Endothelial cell of umbilical vein (primary cell): Measurements from ENCODE around the gene GRAMD1A. TPM values are rescaled to one million over a fixed set of nuclear protein-coding genes. Genes with fewer than 3 reads are reported as not detected.

Experiments
- BruUV-seq: library from RNA; stranded (reverse); fragments of 400-500 nt; replicated peaks from 2 replicates; lab custom pipeline; 2021; lab: Mats Ljungman, UMichigan
- CTCF ChIA-PET: fragments of 300-600, 350-600 bp; sonication (Branson Sonifier 250); formaldehyde crosslinking; loops from one replicate; lab custom pipeline; 2021; ENCODE audit warnings: antibody characterized with exemption, inconsistent platforms; lab: Charles Lee
- POLR2A ChIA-PET: fragments of 300-600, 350-600 bp; sonication (Branson Sonifier 250); formaldehyde crosslinking; loops from one replicate; lab custom pipeline; 2021; ENCODE audit warnings: antibody characterized with exemption, inconsistent platforms; lab: Charles Lee
- DNase-seq: peaks from one replicate; pipeline ENCODE4 v3.0.0-alpha.2; 2011; ENCODE audit warnings: low read depth, low spot score
- FAIRE-seq: peaks from 2 replicates; lab custom pipeline; 2011; peaks lifted over from hg19 to GRCh38; lab: Jason Lieb, UNC
- H2AFZ ChIP-seq: 2 replicates; pipeline ENCODE4 v1.6.0; 2012; ENCODE audit warnings: low read depth, low read length, control low read depth, inconsistent platforms
- H3K27ac ChIP-seq: 2 replicates; pipeline ENCODE4 v1.5.1; 2011; ENCODE audit warnings: low read depth, mild to moderate bottlenecking, control low read depth, low read length, moderate library complexity; ENCODE audit not compliant: insufficient read depth
- H3K27me3 ChIP-seq, 2 experiments: 2 replicates each; pipeline versions ENCODE4 v1.6.0 to v1.6.1; 2011; ENCODE audit warnings: low read length in 2 of 2, mixed read lengths in 1 of 2; ENCODE audit not compliant: control insufficient read depth in 2 of 2, insufficient read depth in 2 of 2
- H3K36me3 ChIP-seq, 2 experiments: 2 replicates in 1 of 2; 3 replicates in 1 of 2; pipeline ENCODE4 v1.5.1; 2011; ENCODE audit warnings: low read length in 2 of 2, mild to moderate bottlenecking in 1 of 2, moderate library complexity in 1 of 2; ENCODE audit not compliant: control insufficient read depth in 2 of 2, insufficient read depth in 2 of 2; ENCODE audit errors: extremely low read depth in 1 of 2
- H3K4me1 ChIP-seq: 3 replicates; pipeline ENCODE4 v1.5.1; 2011; ENCODE audit warnings: mild to moderate bottlenecking, low read length; ENCODE audit not compliant: control insufficient read depth, insufficient read depth; ENCODE audit errors: extremely low read depth
- H3K4me2 ChIP-seq: 2 replicates; pipeline ENCODE4 v1.6.1; 2011; ENCODE audit warnings: low read length, control low read depth, mixed read lengths; ENCODE audit not compliant: insufficient read depth
- H3K4me3 ChIP-seq, 3 experiments: fragments of 200-600 bp in 1 of 3; sonication (generic), shearing (Covaris generic) in 1 of 3; replicated peaks in 1 of 3; 2 replicates each; pipeline ENCODE4 v1.5.1; 2011 to 2016; ENCODE audit warnings: control low read depth in 3 of 3, low read length in 3 of 3, mild to moderate bottlenecking in 2 of 3, inconsistent platforms in 1 of 3, low read depth in 1 of 3, moderate library complexity in 1 of 3; ENCODE audit not compliant: insufficient read depth in 1 of 3
- H3K79me2 ChIP-seq: 2 replicates; pipeline ENCODE4 v1.6.0; 2012; ENCODE audit warnings: low read length, inconsistent platforms; ENCODE audit not compliant: control insufficient read depth, insufficient read depth
- H3K9ac ChIP-seq: replicated peaks from 2 replicates; pipeline ENCODE3; 2011; ENCODE audit warnings: low read length, control low read depth; ENCODE audit not compliant: insufficient read depth; ENCODE audit errors: extremely low read depth
- H3K9me1 ChIP-seq: replicated peaks from 3 replicates; pipeline ENCODE4 v1.6.0; 2011; ENCODE audit warnings: mild to moderate bottlenecking, low read length; ENCODE audit not compliant: control insufficient read depth, insufficient read depth; ENCODE audit errors: extremely low read depth
- H3K9me3 ChIP-seq: replicated peaks from 2 replicates; pipeline ENCODE4 v1.5.1; 2012; ENCODE audit warnings: low read length, inconsistent platforms; ENCODE audit not compliant: control insufficient read depth, insufficient read depth
- H4K20me1 ChIP-seq: replicated peaks from 2 replicates; pipeline ENCODE3; 2011; ENCODE audit warnings: mild to moderate bottlenecking, low read length; ENCODE audit not compliant: control insufficient read depth, insufficient read depth; ENCODE audit errors: extremely low read depth
- CTCF ChIP-seq, 2 donors: IDR thresholded peaks; 1 replicate in 1 of 2; 2 replicates in 1 of 2; pipeline ENCODE4 v1.5.1; 2011; ENCODE audit warnings: low read length in 2 of 2, mild to moderate bottlenecking in 2 of 2, moderate library complexity in 2 of 2, control low read depth in 1 of 2, inconsistent platforms in 1 of 2, low read depth in 1 of 2; ENCODE audit not compliant: insufficient read depth in 1 of 2; ENCODE audit errors: extremely low read depth in 1 of 2
- EZH2 ChIP-seq: IDR thresholded peaks from 2 replicates; pipeline ENCODE4 v1.6.1; 2012; ENCODE audit warnings: borderline replicate concordance, low read depth, mild to moderate bottlenecking, moderate library complexity, low read length, inconsistent platforms; ENCODE audit not compliant: severe bottlenecking
- FOS ChIP-seq: IDR thresholded peaks from 2 replicates; pipeline ENCODE4 v1.6.1; 2011; ENCODE audit warnings: mild to moderate bottlenecking, low read length, moderate library complexity, borderline replicate concordance; ENCODE audit not compliant: insufficient read depth
- GATA2 ChIP-seq: IDR thresholded peaks from 2 replicates; pipeline ENCODE4 v1.7.0; 2011; ENCODE audit warnings: low read depth, mild to moderate bottlenecking, moderate library complexity, mixed read lengths, low read length; ENCODE audit not compliant: insufficient read length, insufficient read depth
- JUN ChIP-seq: IDR thresholded peaks from 2 replicates; pipeline ENCODE4 v1.6.1; 2011; ENCODE audit warnings: borderline replicate concordance, low read depth; ENCODE audit not compliant: insufficient read length, insufficient read depth
- MYC ChIP-seq: IDR thresholded peaks from one replicate; pipeline ENCODE4 v1.6.1; 2011; ENCODE audit warnings: mild to moderate bottlenecking, low read depth, low read length
- POLR2A ChIP-seq: IDR thresholded peaks from 2 replicates; pipeline ENCODE4 v1.6.1; 2012; ENCODE audit warnings: low read depth, mild to moderate bottlenecking, control low read depth, low read length
- POLR2AphosphoS5 ChIP-seq: IDR thresholded peaks from 2 replicates; pipeline ENCODE4 v1.6.1; 2012; ENCODE audit warnings: low read depth, mild to moderate bottlenecking, control low read depth, low read length, moderate library complexity; ENCODE audit not compliant: insufficient read depth
- dilution Hi-C: fragments of 300-500 bp; cut with MboI; formaldehyde crosslinking; loops from one replicate; pipeline ENCODE4 v1.15.0; 2019; ENCODE audit warnings: low sequenced_read_pairs; ENCODE audit not compliant: extremely low pct_ligation_motif_present
- intact Hi-C: fragments of 100-400 bp; cut with micrococcal nuclease; formaldehyde crosslinking; loops from one replicate; pipeline ENCODE4 v1.10.0; 2022
- polyA plus RNA-seq, 4 experiments: library from polyadenylated mRNA; depleted of rRNA in 3 of 4; stranded (reverse) in 3 of 4; unstranded in 1 of 4; fragments of >200 nt; gene quantifications; 2 replicates each; pipeline versions ENCODE4 v1.2.1 to v1.2.3, GENCODE V29; 2011 to 2012; ENCODE audit warnings: missing spikeins in 1 of 4
- total RNA-seq: library from RNA; stranded (reverse); gene quantifications from 2 replicates; pipeline ENCODE4 v1.2.3, GENCODE V29; 2021
- TF ChIP-seq, protein P1 (sequence below): IDR thresholded peaks from 2 replicates; pipeline ENCODE4 v1.6.1; 2011; ENCODE audit not compliant: insufficient read depth, insufficient read length

Gene GRAMD1A
- total and polyA plus RNA-seq, 2 donors (not counting 3 experiments of a cell fraction or from before 2014, with no cell fraction given): 127 to 130 TPM

DNA sequence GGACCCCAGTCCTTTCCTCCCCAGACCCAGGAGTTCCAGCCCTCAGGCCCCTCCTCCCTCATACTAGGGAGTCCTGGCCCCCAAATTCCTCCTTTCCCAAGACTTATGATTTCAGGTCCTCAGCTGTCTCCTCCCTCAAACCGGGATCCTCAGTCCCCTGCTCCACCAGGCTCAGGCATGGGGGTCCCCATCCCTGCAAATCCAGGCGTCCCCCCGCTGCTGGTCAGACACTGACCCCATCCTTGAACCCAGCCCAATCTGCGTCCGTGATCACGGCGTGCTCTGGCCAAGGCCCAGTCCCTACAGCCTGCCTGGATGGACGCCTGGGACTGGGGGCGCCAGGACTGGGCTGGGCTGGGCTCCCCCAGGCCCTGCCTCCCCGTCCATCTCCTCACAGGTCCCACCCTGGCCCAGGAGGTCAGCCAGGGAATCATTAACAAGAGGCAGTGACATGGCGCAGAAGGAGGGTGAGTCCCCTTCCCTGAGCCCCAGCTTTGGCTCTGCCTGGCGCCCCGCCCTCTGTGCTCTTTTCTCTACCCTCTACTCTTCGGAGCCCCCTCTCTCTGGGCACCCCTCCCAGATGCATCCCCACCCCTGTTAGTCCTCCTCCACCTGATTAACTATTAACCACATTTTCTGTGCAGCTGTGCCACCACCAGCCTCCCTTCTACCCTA lies 42.1 kb downstream of the GRAMD1A start:
- no peak overlapping the region for H3K27ac ChIP-seq
- no peak for TF ChIP-seq GATA2
- no peak for TF ChIP-seq EZH2
- TF ChIP-seq JUN: no peak
- no peak for TF ChIP-seq POLR2AphosphoS5
- no peak for TF ChIP-seq CTCF (IDR thresholded peaks at IDR 0.05; ENCODE audit: extremely low read depth in 1 of 2, insufficient read depth in 1 of 2, low read depth in 1 of 2, low read length in 2 of 2)
- TF ChIP-seq FOS: no peak
- TF ChIP-seq, protein P1, sequence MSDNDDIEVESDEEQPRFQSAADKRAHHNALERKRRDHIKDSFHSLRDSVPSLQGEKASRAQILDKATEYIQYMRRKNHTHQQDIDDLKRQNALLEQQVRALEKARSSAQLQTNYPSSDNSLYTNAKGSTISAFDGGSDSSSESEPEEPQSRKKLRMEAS: no peak
- TF ChIP-seq POLR2A: no peak
- no peak for TF ChIP-seq MYC
- H3K27me3 ChIP-seq: no peaks in the 10 kb centered on the region
- H4K20me1 ChIP-seq: no peaks in the 10 kb centered on the region
- FAIRE-seq (no peak), DNase-seq (no peak)
- H3K36me3 ChIP-seq: no peaks in the 10 kb centered on the region
- ChIA-PET POLR2A (interaction anchor here (0.7 kb wide), 1 partner anchor 14 kb away, joined by 3 read pairs; no protein-coding TSS in a partner anchor), CTCF (interaction anchor here (2.6 to 3.2 kb wide), 3 partner anchors 12 to 99 kb away, joined by 14 to 35 read pairs (median 35); no protein-coding TSS in a partner anchor)
- no peak overlapping the region for H3K4me2 ChIP-seq
- peaks cover 23% of the 10 kb centered on the region for H3K4me1 ChIP-seq
- no TSS peak for BruUV-seq
- no peaks in the 10 kb centered on the region for H3K9me3 ChIP-seq
- H3K9ac ChIP-seq: no peak overlapping the region
- H3K4me3 ChIP-seq: no peak overlapping the region
- no peaks in the 10 kb centered on the region for H3K9me1 ChIP-seq
- no peaks in the 10 kb centered on the region for H3K79me2 ChIP-seq
- dilution Hi-C loops: no loop called here
- H2AFZ ChIP-seq: no peak overlapping the region
- intact Hi-C loops: no loop called here
